MG63 (cell line): ENCODE results near the gene MUC5AC. TPM values are rescaled to one million over a fixed set of nuclear protein-coding genes. Genes with fewer than 3 reads are reported as not detected.

Experiments used
- DNase-seq: peaks from one replicate; pipeline ENCODE4 v3.0.0-alpha.2; 2020
- H3K27me3 ChIP-seq: fragments of 250-450 bp; sonication (Bioruptor Pico); 2 replicates; pipeline ENCODE4 v1.5.1; 2020; ENCODE audit warnings: mild to moderate bottlenecking, moderate library complexity
- H3K36me3 ChIP-seq: fragments of 250-450 bp; sonication (Bioruptor Pico); 2 replicates; pipeline ENCODE4 v1.5.1; 2020; ENCODE audit warnings: mild to moderate bottlenecking, moderate library complexity
- H3K4me3 ChIP-seq: fragments of 250-450 bp; sonication (Bioruptor Pico); 2 replicates; pipeline ENCODE4 v1.5.1; 2020; ENCODE audit warnings: mild to moderate bottlenecking, moderate library complexity
- H3K9me3 ChIP-seq: fragments of 250-450 bp; sonication (Bioruptor Pico); 2 replicates; pipeline ENCODE4 v1.5.1; 2020; ENCODE audit warnings: mild to moderate bottlenecking, moderate library complexity
- total RNA-seq: library from RNA; depleted of rRNA; stranded (reverse); fragments of >200 nt; shearing (Covaris generic); gene quantifications from 2 replicates; pipeline ENCODE4 v1.2.3, GENCODE V29; 2014; ENCODE audit warnings: low replicate concordance

MUC5AC gene
- total RNA-seq, 1 experiment from 2014 or later = not detected

DNA sequence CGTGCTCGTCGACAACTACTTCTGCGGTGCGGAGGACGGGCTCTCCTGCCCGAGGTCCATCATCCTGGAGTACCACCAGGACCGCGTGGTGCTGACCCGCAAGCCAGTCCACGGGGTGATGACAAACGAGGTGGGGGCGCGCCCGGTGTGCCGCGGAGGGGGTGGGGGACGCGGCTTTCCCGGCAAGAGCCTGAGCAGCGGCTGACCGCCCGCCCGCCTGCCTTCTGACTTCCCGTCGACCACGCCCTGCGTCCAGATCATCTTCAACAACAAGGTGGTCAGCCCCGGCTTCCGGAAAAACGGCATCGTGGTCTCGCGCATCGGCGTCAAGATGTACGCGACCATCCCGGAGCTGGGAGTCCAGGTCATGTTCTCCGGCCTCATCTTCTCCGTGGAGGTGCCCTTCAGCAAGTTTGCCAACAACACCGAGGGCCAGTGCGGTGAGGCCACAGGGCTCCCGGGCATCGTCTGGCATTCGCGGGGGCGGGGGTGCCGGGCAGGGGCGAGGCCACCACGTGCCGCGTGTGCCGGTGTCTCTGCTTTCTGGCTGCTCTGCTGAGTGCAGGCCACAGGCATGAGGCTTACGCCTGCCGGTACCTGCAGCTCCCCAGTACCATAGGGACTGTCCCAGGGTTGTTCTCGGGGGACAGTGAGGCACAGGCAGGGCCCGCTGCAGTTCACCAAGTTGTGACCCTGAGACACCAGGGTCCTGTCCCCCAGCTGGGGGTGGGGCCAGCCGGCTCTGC, 36.7 kb downstream of the MUC5AC start:
- Histone ChIP-seq H3K4me3 (no peak overlapping the region), H3K9me3 (no peaks in the 10 kb centered on the region), H3K27me3 (peaks cover 15% of the 10 kb centered on the region), H3K36me3 (no peaks in the 10 kb centered on the region)
- DNase-seq = no peak

- Histone ChIP-seq H3K36me3 (no peaks in the 10 kb centered on the region), H3K4me3 (no peak overlapping the region), H3K27me3 (peaks cover 22% of the 10 kb centered on the region), H3K9me3 (no peaks in the 10 kb centered on the region)
- DNase-seq = no peak
Observed at GRCh38 chr11:1194977-1195681, 37.4 kb downstream of the MUC5AC start.

- DNase-seq = no peak
- Histone ChIP-seq H3K9me3 (no peaks in the 10 kb centered on the region), H3K27me3 (peaks cover 30% of the 10 kb centered on the region), H3K36me3 (no peaks in the 10 kb centered on the region), H3K4me3 (no peak overlapping the region)
Observed at GRCh38 chr11:1195682-1196515, 38.1 kb downstream of the MUC5AC start.

- DNase-seq = no peak
- H3K36me3 ChIP-seq = no peaks in the 10 kb centered on the region
- H3K4me3 ChIP-seq = no peak overlapping the region
- no peaks in the 10 kb centered on the region for H3K9me3 ChIP-seq
- peaks cover 34% of the 10 kb centered on the region for H3K27me3 ChIP-seq
Observed at GRCh38 chr11:1196516-1197391, 39.0 kb downstream of the MUC5AC start.

DNA sequence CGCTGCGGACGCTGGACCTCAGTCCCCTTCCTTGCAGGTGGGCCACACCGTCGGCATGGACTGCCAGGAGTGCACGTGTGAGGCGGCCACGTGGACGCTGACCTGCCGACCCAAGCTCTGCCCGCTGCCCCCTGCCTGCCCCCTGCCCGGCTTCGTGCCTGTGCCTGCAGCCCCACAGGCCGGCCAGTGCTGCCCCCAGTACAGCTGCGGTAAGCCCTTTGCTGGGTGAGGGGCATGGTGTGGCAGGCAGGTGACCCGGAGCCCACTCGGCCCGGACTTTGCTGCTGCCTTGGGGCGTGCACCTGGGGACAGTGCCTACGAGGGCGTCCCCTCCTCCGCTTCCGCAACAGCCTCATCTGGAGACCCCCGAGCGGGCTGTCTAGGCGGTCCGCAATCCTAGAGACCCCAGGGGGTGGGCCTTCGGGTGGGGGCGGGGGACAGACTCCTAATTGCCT, 39.7 kb downstream of the MUC5AC start:
- Histone ChIP-seq H3K27me3 (peaks cover 34% of the 10 kb centered on the region), H3K9me3 (no peaks in the 10 kb centered on the region), H3K4me3 (no peak overlapping the region), H3K36me3 (no peaks in the 10 kb centered on the region)
- DNase-seq = no peak

- H3K36me3 ChIP-seq = no peaks in the 10 kb centered on the region
- H3K4me3 ChIP-seq = no peak overlapping the region
- H3K9me3 ChIP-seq = no peaks in the 10 kb centered on the region
- H3K27me3 ChIP-seq = peaks cover 31% of the 10 kb centered on the region
- DNase-seq = no peak
Observed at GRCh38 chr11:1197886-1198560, 40.3 kb downstream of the MUC5AC start.

GRCh38 chr11:1198561-1199240, 40.9 kb downstream of the MUC5AC start:
- no peak overlapping the region for H3K4me3 ChIP-seq
- H3K36me3 ChIP-seq = no peaks in the 10 kb centered on the region
- DNase-seq = no peak
- peaks cover 31% of the 10 kb centered on the region for H3K27me3 ChIP-seq
- no peaks in the 10 kb centered on the region for H3K9me3 ChIP-seq

DNA sequence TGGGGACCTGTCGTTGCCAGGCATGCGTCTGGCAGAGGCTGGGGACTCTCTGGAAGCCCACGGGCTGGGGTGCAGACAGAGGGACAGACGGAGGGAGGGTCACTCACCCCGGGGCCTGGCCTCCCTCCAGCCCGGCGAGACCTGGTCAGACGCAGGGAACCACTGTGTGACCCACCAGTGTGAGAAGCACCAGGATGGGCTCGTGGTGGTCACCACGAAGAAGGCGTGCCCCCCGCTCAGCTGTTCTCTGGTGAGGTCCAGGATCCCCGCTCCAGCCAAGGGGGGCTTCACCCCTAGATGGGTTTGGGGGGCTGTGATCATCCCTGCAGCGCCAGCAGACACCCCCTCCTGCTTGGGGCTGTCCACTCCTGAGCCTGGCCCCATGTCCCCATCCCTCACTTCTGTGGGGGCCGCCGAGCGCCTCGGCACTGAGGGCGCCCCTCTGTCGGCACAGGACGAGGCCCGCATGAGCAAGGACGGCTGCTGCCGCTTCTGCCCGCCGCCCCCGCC, 41.5 kb downstream of the MUC5AC start:
- peaks cover 31% of the 10 kb centered on the region for H3K27me3 ChIP-seq
- no peak for DNase-seq
- no peaks in the 10 kb centered on the region for H3K36me3 ChIP-seq
- no peak overlapping the region for H3K4me3 ChIP-seq
- no peaks in the 10 kb centered on the region for H3K9me3 ChIP-seq

DNA sequence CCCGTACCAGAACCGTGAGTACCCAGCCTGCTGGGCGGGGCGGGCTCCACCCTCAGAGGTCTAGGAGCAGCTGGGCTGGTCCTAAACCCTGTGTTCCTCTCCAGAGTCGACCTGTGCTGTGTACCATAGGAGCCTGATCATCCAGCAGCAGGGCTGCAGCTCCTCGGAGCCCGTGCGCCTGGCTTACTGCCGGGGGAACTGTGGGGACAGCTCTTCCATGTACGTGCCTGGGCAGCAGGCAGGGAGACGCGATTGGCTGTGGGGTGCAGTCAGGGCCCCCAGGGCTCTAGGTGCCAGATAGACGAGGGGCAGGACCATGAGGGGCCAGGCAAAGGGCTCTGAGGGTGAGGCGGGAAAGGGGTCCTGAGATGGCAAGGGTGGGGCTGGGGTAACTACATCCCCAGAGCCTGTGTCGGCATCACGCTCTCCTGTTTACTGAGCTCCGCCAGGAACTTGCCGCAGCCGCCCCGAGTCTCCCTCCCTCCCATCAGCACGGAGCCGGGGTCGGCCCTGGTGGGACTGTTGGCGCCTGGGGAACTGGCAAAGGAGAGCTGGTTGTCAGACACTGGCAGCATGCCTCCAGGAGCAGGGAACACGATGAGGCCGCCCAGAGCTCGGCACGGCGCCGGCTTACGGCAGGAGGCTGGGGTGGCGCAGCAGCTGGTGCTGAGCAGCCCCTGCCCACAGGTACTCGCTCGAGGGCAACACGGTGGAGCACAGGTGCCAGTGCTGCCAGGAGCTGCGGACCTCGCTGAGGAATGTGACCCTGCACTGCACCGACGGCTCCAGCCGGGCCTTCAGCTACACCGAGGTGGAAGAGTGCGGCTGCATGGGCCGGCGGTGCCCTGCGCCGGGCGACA, 42.2 kb downstream of the MUC5AC start:
- DNase-seq = no peak
- Histone ChIP-seq H3K4me3 (no peak overlapping the region), H3K9me3 (no peaks in the 10 kb centered on the region), H3K36me3 (no peaks in the 10 kb centered on the region), H3K27me3 (peaks cover 31% of the 10 kb centered on the region)

DNA sequence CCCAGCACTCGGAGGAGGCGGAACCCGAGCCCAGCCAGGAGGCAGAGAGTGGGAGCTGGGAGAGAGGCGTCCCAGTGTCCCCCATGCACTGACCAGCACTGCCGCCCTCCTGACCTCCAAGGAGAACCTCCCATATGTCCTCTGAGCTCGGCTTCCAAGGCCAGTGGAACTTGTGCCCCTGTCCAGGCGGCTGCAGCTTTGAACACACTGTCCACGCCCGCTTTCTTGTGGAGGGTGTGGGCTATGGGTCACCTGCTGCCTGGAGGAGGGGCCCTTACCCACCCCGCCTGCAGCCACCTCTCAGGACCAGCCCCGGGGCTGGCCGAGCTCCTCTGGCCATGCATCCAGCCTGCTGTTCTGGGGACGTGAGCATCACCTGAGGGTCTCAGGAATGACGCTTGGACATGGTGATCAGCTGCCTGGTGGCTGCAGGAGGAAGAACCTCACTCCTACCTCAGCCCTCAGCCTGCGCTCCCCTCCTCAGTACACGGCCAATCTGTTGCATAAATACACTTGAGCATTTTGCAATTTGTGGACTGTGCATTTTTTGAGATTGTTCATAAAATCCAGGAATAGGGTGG, 42.9 kb downstream of the MUC5AC start:
- peaks cover 31% of the 10 kb centered on the region for H3K27me3 ChIP-seq
- H3K9me3 ChIP-seq = no peaks in the 10 kb centered on the region
- H3K36me3 ChIP-seq = no peaks in the 10 kb centered on the region
- DNase-seq = no peak
- no peak overlapping the region for H3K4me3 ChIP-seq

DNA sequence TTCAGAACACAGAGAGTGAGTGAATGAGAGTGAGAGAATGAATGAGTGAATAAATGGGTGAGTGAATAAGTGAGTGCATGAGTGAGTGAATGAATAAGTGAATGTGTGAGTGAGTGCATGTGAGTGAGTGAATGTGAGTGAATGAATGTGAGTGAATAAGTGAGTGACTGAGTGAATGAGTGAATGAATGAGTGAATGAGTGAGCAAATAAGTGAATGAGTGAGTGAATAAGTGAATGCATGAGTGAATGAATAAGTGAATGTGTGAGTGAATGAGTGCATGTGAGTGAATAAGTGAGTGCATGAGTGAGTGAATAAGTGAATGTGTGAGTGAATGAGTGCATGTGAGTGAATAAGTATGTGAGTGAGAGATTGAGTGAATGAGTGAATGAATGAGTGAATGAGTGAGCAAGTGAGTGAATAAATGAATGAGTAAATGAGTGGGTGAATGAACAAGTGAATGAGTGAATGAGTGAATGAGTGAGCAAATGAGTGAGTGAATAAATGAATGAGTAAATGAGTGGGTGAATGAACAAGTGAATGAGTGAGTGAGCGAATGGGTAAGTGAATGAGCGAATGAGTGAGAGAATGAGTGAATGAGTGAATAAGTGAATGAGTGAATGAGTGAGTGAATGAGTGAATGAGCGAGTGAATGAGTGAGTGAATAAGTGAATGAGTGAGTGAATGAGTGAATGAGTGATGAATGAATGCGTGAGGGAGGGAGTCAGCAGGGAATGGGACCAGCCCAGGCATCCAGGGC, 43.8 kb downstream of the MUC5AC start:
- no peak overlapping the region for H3K4me3 ChIP-seq
- DNase-seq = no peak
- peaks cover 31% of the 10 kb centered on the region for H3K27me3 ChIP-seq
- H3K36me3 ChIP-seq = no peaks in the 10 kb centered on the region
- no peaks in the 10 kb centered on the region for H3K9me3 ChIP-seq

DNA sequence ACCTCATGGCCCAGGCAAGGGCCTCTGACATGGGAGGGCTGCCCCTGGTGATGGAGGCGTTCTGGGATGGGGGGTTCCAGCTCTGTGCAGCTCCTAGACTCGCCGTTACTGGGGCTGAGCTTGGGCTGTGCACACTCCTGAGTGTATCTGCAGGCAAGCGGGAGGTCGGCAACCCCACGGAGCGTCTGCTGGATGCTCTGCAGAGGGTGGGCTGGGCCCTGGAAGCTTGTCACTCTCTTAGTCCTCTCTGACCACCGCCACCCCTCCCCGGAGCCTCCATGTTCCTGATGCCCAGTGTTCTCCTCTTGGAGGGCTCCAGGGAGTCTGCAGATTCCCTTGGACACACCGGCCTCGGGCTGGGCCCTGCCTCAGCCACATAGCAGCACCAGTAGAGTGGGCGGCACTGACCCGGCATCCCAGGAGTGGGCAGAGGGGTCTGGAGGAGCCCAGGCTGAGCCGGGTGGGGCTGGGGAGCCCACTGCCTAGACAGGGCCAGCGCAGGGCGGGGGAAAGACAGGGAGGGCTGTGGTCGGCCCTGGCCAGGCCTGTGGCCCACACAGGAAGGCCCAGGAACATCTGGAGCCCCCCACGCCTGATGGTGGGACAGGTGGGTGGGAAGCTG, 44.5 kb downstream of the MUC5AC start:
- no peaks in the 10 kb centered on the region for H3K36me3 ChIP-seq
- peaks cover 31% of the 10 kb centered on the region for H3K27me3 ChIP-seq
- H3K9me3 ChIP-seq = no peaks in the 10 kb centered on the region
- no peak overlapping the region for H3K4me3 ChIP-seq
- no peak for DNase-seq
